Endodermal cell (in vitro differentiated cells): ENCODE measurements around the gene SPARCL1. TPM values are rescaled to one million over a fixed set of nuclear protein-coding genes. Genes with fewer than 3 reads are reported as not detected.

Experiments
- DNase-seq: peaks from one replicate; pipeline ENCODE4 v3.0.0-alpha.2; 2017
- H3K27ac ChIP-seq: 2 replicates; pipeline ENCODE4 v1.5.1; 2013; ENCODE audit warnings: mild to moderate bottlenecking, low read depth, low read length, moderate library complexity
- H3K27me3 ChIP-seq: 2 replicates; pipeline ENCODE4 v1.6.1; 2013; ENCODE audit warnings: mild to moderate bottlenecking, low read length, moderate library complexity; ENCODE audit not compliant: insufficient read depth, control insufficient read depth, poor library complexity, severe bottlenecking
- H3K36me3 ChIP-seq: 2 replicates; pipeline ENCODE4 v1.7.0; 2013; ENCODE audit warnings: mild to moderate bottlenecking, low read length, moderate library complexity; ENCODE audit not compliant: control insufficient read depth, insufficient read depth
- H3K4me1 ChIP-seq: one replicate; pipeline ENCODE4 v1.7.0; 2013; ENCODE audit warnings: low read length; ENCODE audit not compliant: control insufficient read depth, insufficient read depth
- H3K4me3 ChIP-seq: 2 replicates; pipeline ENCODE4 v1.5.1; 2013; ENCODE audit warnings: mild to moderate bottlenecking, low read length, moderate library complexity
- H3K9ac ChIP-seq: 2 replicates; pipeline ENCODE4 v1.6.1; 2013; ENCODE audit warnings: mild to moderate bottlenecking, low read length, moderate library complexity; ENCODE audit not compliant: poor library complexity, severe bottlenecking; ENCODE audit errors: extremely low read depth
- H3K9me3 ChIP-seq: 2 replicates; pipeline ENCODE4 v1.6.1; 2013; ENCODE audit warnings: mild to moderate bottlenecking, low read length, moderate library complexity; ENCODE audit not compliant: control insufficient read depth
- H3K27ac Mint-ChIP-seq: 2 replicates; pipeline ENCODE4 v1.8.0; 2020; ENCODE audit warnings: mixed read lengths
- H3K27me3 Mint-ChIP-seq: 2 replicates; pipeline ENCODE4 v1.8.0; 2021; ENCODE audit warnings: mild to moderate bottlenecking, mixed read lengths; ENCODE audit not compliant: insufficient read depth
- H3K36me3 Mint-ChIP-seq: 2 replicates; pipeline ENCODE4 v1.8.0; 2020; ENCODE audit warnings: low read depth, mixed read lengths
- H3K4me1 Mint-ChIP-seq: 2 replicates; pipeline ENCODE4 v1.8.0; 2020; ENCODE audit warnings: mixed read lengths
- H3K4me3 Mint-ChIP-seq: 2 replicates; pipeline ENCODE4 v1.8.0; 2020; ENCODE audit warnings: mild to moderate bottlenecking, moderate library complexity, mixed read lengths
- H3K9me3 Mint-ChIP-seq: 2 replicates; pipeline ENCODE4 v1.8.0; 2020; ENCODE audit warnings: mild to moderate bottlenecking, mixed read lengths
- WGBS, 2 experiments: methylation state at CpG; one replicate each; pipeline versions ENCODE4 v1.1.5 to v1.1.7; 2013; ENCODE audit warnings: missing lambda C conversion rate in 2 of 2, mixed read lengths in 1 of 2; ENCODE audit not compliant: insufficient coverage in 1 of 2, insufficient read length in 1 of 2; 5-methylcytosine and 5-hydroxymethylcytosine counted together
- total RNA-seq, 2 donors: library from RNA; stranded (reverse); fragmentation: NEBNext Ultra II Directional in 1 of 2; extraction: Animal tissue kit (Norgen Biotek cat#: 25700) in 1 of 2; gene quantifications; 2 replicates in 1 of 2; 3 replicates in 1 of 2; pipeline ENCODE4 v1.2.1, GENCODE V29; 2021
- TF ChIP-seq, protein P1 (sequence below): fragments of 200-600 bp; sonication (generic); conservative IDR thresholded peaks from 2 replicates; pipeline ENCODE4 v1.5.0; 2021; ENCODE audit warnings: antibody characterized with exemption, mild to moderate bottlenecking

SPARCL1 gene
- total RNA-seq, 2 donors from 2014 or later = 0.26 to 1.0 TPM

DNA sequence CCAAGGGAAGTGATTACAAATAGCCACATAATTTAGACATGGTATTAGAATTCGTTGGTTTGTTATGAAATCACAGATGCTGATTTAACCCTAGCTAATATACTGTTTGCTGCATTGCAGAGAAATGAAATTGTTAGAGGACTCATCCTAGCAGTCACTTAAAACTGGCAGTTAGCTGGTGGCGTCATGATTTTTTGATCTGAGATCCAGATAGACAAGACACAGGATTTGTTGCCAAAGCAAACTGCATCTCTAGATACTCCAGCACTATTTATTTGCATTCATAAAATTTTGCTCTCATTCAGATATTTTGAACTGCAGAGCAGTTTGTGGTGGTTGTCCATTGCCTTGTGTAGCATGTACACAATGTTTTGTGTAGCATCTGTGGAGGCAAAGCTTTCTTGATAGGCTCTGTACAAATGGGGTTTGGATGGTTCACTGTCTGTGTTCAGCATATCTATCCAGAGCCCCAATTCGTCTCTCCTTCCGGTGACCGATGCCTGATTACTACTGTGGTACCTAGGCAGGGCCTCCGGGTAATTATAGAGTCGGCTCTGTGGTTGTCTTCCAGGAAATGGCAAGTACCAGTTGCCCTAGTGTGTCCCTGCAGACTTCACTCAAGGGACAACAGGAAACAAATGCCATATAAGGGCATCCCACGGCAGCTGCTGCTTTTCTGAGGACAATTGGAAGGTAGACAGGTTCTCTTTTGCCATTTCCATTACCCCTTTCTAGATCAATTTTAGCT lies 30.1 kb upstream of the SPARCL1 start:
- TF ChIP-seq, protein P1, sequence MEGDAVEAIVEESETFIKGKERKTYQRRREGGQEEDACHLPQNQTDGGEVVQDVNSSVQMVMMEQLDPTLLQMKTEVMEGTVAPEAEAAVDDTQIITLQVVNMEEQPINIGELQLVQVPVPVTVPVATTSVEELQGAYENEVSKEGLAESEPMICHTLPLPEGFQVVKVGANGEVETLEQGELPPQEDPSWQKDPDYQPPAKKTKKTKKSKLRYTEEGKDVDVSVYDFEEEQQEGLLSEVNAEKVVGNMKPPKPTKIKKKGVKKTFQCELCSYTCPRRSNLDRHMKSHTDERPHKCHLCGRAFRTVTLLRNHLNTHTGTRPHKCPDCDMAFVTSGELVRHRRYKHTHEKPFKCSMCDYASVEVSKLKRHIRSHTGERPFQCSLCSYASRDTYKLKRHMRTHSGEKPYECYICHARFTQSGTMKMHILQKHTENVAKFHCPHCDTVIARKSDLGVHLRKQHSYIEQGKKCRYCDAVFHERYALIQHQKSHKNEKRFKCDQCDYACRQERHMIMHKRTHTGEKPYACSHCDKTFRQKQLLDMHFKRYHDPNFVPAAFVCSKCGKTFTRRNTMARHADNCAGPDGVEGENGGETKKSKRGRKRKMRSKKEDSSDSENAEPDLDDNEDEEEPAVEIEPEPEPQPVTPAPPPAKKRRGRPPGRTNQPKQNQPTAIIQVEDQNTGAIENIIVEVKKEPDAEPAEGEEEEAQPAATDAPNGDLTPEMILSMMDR = no peak
- Mint-ChIP-seq H3K9me3 (no peaks in the 10 kb centered on the region), H3K36me3 (no peaks in the 10 kb centered on the region), H3K27me3 (no peaks in the 10 kb centered on the region), H3K4me3 (no peak overlapping the region), H3K4me1 (no peaks in the 10 kb centered on the region), H3K27ac (no peak overlapping the region)
- Histone ChIP-seq H3K4me1 (peaks cover 2% of the 10 kb centered on the region), H3K4me3 (no peak overlapping the region), H3K9ac (no peak overlapping the region), H3K27me3 (no peaks in the 10 kb centered on the region), H3K36me3 (no peaks in the 10 kb centered on the region), H3K27ac (no peak overlapping the region), H3K9me3 (no peaks in the 10 kb centered on the region)
- DNase-seq = peak; percentile 57
- 77 to 96% methylated on average over 5 to 8 of the region's 8 CpGs for WGBS, 2 experiments

DNA sequence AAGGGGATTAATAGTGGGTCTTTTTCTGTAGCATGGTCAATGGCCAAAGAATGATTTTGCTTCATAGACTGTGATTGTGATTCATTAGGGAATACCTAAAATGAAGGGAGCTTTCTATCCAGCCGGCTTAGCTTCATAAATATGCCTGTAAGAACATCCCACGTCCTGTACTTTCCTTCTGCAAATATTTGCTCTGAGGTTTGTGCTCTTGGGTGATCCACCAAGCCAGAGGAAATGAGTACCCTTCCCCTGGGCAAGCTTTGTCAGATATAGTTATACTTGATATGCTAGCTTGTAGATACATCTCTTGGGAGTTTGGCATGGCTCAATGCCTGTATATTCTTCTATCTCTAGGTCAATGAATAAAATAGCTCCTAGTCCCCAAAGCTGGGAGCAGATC lies 28.2 kb upstream of the SPARCL1 start:
- Histone ChIP-seq H3K27ac (no peak overlapping the region), H3K4me1 (peaks cover 2% of the 10 kb centered on the region), H3K9me3 (no peaks in the 10 kb centered on the region), H3K4me3 (no peak overlapping the region), H3K27me3 (no peaks in the 10 kb centered on the region), H3K9ac (no peak overlapping the region), H3K36me3 (no peaks in the 10 kb centered on the region)
- TF ChIP-seq, protein P1 = no peak
- H3K4me1 Mint-ChIP-seq = peaks cover 9% of the 10 kb centered on the region
- no peaks in the 10 kb centered on the region for H3K9me3 Mint-ChIP-seq
- WGBS, 2 experiments = 82 to 94% methylated on average over 2 of the region's 2 CpGs
- H3K4me3 Mint-ChIP-seq = no peak overlapping the region
- H3K27ac Mint-ChIP-seq = no peak overlapping the region
- no peaks in the 10 kb centered on the region for H3K36me3 Mint-ChIP-seq
- H3K27me3 Mint-ChIP-seq = no peaks in the 10 kb centered on the region
- no peak for DNase-seq

DNA sequence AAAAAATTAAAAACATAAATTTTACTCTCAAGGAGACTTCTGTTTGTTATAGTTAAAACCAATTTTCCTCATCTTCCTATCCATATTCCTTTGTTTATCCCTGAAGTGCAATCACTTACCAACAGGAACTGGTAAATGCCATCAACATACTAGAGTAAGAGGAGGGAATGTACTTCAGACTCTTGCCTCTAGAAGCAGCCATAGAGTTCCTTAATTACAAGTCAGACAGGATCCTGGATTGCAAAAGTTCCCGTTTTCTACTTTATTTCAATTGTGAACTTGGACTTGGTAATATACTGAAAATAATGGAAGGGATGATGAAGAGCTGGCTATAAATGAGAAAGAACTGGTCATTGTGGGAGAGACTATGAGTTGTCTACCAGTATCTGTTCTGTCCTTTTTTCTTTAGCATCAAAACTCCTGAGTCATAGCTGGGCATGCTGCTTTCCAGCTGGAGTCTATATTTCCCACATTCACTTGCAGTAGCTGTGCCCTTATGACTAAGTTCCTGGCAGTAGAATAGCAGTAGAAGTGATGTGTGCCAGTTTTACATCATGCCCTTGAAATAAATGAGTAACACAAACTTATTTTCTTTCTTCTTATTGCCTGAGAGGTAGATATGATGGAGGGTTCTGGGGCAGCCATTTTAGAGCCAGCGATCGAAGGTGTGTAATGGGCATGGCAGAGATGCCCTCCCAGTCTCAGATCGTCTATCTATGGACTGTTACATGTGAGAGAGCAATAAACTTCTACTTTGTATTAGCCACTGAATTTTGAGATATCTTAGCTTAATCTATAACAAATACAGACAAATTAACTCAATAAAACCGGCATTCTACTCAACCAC lies 26.8 kb upstream of the SPARCL1 start:
- TF ChIP-seq, protein P1 = no peak
- Histone ChIP-seq H3K4me1 (peaks cover 2% of the 10 kb centered on the region), H3K9me3 (no peaks in the 10 kb centered on the region), H3K27ac (no peak overlapping the region), H3K36me3 (no peaks in the 10 kb centered on the region), H3K27me3 (no peaks in the 10 kb centered on the region), H3K4me3 (no peak overlapping the region), H3K9ac (no peak overlapping the region)
- Mint-ChIP-seq H3K4me3 (no peak overlapping the region), H3K36me3 (no peaks in the 10 kb centered on the region), H3K4me1 (peaks cover 15% of the 10 kb centered on the region), H3K27me3 (no peaks in the 10 kb centered on the region), H3K9me3 (no peaks in the 10 kb centered on the region), H3K27ac (no peak overlapping the region)
- 92 to 95% methylated on average over 4 to 5 of the region's 5 CpGs for WGBS, 2 experiments
- no peak for DNase-seq
